Activated naive CD4-positive, alpha-beta T cell treated with anti-CD3 and anti-CD28 coated beads for 36 hours (primary cell): ENCODE results near the gene GPR137B. TPM values are rescaled to one million over a fixed set of nuclear protein-coding genes. Genes with fewer than 3 reads are reported as not detected.
"Not testable (repeated sequence)": the region's sequence is repeated elsewhere in the genome, so short reads cannot be mapped to it uniquely, and the experiment has no call there.

ENCODE experiments used
- CTCF ChIA-PET: fragments of 350-600 bp; sonication (Branson Sonifier 250); formaldehyde crosslinking; loops from one replicate; lab custom pipeline; 2021; ENCODE audit warnings: antibody characterized with exemption; lab: Charles Lee
- DNase-seq: peaks from one replicate; pipeline ENCODE4 v3.0.0-alpha.2; 2020
- H3K27ac Mint-ChIP-seq: one replicate; pipeline ENCODE4 v1.8.0; 2021; ENCODE audit warnings: mild to moderate bottlenecking, mixed read lengths
- H3K27me3 Mint-ChIP-seq: one replicate; pipeline ENCODE4 v1.8.0; 2021; ENCODE audit warnings: low read depth, mixed read lengths
- H3K36me3 Mint-ChIP-seq: one replicate; pipeline ENCODE4 v1.8.0; 2021; ENCODE audit warnings: low read depth, mixed read lengths
- H3K4me1 Mint-ChIP-seq: one replicate; pipeline ENCODE4 v1.8.0; 2021; ENCODE audit warnings: low read depth, mixed read lengths
- H3K4me3 Mint-ChIP-seq: one replicate; pipeline ENCODE4 v1.8.0; 2021; ENCODE audit warnings: mild to moderate bottlenecking, moderate library complexity, mixed read lengths
- H3K9me3 Mint-ChIP-seq: one replicate; pipeline ENCODE4 v1.8.0; 2021; ENCODE audit warnings: mixed read lengths
- intact Hi-C: fragments of 100-400 bp; cut with micrococcal nuclease; formaldehyde crosslinking; loops from one replicate; pipeline ENCODE4 v1.15.1; 2023
- total RNA-seq, 2 experiments: library from RNA; stranded (reverse); gene quantifications; one replicate each; pipeline ENCODE4 v1.2.3, GENCODE V29; 2021

The GPR137B gene
- total RNA-seq, 2 experiments from 2014 or later = 1.6 to 2.4 TPM

GRCh38 chr1:236168716-236169429 is 26.5 kb downstream of the GPR137B start:
- Mint-ChIP-seq H3K9me3 (no peaks in the 10 kb centered on the region), H3K4me1 (peaks cover 2% of the 10 kb centered on the region), H3K27ac (no peak overlapping the region), H3K27me3 (no peaks in the 10 kb centered on the region), H3K36me3 (peaks cover 5% of the 10 kb centered on the region), H3K4me3 (no peak overlapping the region)
- intact Hi-C loops = no loop called here
- CTCF ChIA-PET = no interaction called here
- DNase-seq = no peak

- Mint-ChIP-seq H3K27me3 (no peaks in the 10 kb centered on the region), H3K4me3 (no peak overlapping the region), H3K36me3 (no peaks in the 10 kb centered on the region), H3K27ac (no peak overlapping the region), H3K4me1 (no peaks in the 10 kb centered on the region), H3K9me3 (no peaks in the 10 kb centered on the region)
- intact Hi-C loops = no loop called here
- CTCF ChIA-PET = interaction anchor here (0.7 to 1.2 kb wide), 2 partner anchors 68 to 823 kb away, joined by 4 to 7 read pairs; no protein-coding TSS in a partner anchor
- DNase-seq = no peak
Measured at GRCh38 chr1:236172041-236172579, 29.8 kb downstream of the GPR137B start.

GRCh38 chr1:236173174-236173767 is 30.9 kb downstream of the GPR137B start:
- H3K27me3 Mint-ChIP-seq = no peaks in the 10 kb centered on the region
- DNase-seq = no peak
- H3K27ac Mint-ChIP-seq = no peak overlapping the region
- H3K36me3 Mint-ChIP-seq = no peaks in the 10 kb centered on the region
- no peaks in the 10 kb centered on the region for H3K4me1 Mint-ChIP-seq
- CTCF ChIA-PET = no interaction called here
- H3K9me3 Mint-ChIP-seq = no peaks in the 10 kb centered on the region
- no peak overlapping the region for H3K4me3 Mint-ChIP-seq
- intact Hi-C loops = no loop called here

DNA sequence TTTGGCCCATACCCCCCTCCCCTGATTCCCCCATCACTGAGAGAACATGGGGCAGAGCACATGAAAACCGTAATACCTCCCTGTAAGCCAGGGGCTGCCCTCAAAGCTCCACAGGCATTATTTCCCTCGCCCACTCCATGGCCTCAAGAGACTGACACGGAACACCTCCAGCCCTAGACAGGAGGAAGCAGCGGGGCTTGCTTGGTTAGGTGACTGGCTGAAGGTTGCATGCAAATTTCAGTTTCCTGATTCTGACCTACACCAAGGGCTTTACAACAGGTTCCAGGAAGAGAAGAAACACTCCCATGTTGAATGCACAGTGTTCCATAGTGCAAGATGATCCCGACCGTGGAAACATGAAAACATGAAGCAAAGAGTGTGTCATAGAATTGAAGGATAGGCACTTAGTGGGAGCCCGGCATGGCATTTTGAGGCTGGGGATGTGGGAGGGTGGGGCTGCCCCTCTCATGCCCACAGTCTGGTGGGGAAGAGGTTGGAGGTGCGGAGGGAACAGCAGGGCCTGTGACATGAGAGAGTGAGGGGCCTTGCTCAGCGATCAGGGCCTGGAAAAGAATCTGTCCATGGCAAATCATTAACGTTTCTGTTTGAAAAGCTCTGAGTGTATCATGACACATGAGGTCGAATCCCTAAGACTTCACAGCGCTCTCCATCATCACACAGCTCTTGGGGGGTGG is 33.5 kb downstream of the GPR137B start:
- Mint-ChIP-seq H3K9me3 (no peaks in the 10 kb centered on the region), H3K27me3 (no peaks in the 10 kb centered on the region), H3K4me1 (no peaks in the 10 kb centered on the region), H3K27ac (no peak overlapping the region), H3K4me3 (no peak overlapping the region), H3K36me3 (no peaks in the 10 kb centered on the region)
- no peak for DNase-seq
- CTCF ChIA-PET = no interaction called here
- intact Hi-C loops = no loop called here

- Mint-ChIP-seq H3K36me3 (no peaks in the 10 kb centered on the region), H3K9me3 (no peaks in the 10 kb centered on the region), H3K27me3 (no peaks in the 10 kb centered on the region), H3K27ac (no peak overlapping the region), H3K4me1 (no peaks in the 10 kb centered on the region), H3K4me3 (no peak overlapping the region)
- intact Hi-C loops = no loop called here
- DNase-seq = no peak
- CTCF ChIA-PET = no interaction called here
Measured at GRCh38 chr1:236176337-236177336, 34.3 kb downstream of the GPR137B start.

DNA sequence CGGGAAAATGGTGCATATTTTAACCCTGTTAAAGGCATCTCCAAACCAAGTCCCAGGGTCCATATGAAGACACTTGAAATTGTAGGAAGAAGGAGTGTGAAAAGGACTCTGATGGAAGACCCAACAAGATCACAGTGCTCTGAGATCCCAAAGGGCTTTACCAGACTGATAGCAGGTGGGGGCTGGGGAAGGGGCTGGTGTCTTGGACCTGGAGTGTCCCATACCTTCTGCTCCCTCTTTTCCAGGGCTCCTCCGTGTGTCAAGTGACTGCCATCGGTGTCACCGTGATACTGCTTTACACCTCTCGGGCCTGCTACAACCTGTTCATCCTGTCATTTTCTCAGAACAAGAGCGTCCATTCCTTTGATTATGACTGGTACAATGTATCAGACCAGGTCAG is 37.3 kb downstream of the GPR137B start:
- CTCF ChIA-PET = no interaction called here
- Mint-ChIP-seq H3K4me3 (no peak overlapping the region), H3K4me1 (no peaks in the 10 kb centered on the region), H3K9me3 (no peaks in the 10 kb centered on the region), H3K27ac (no peak overlapping the region), H3K27me3 (no peaks in the 10 kb centered on the region), H3K36me3 (no peaks in the 10 kb centered on the region)
- intact Hi-C loops = no loop called here
- no peak for DNase-seq

DNA sequence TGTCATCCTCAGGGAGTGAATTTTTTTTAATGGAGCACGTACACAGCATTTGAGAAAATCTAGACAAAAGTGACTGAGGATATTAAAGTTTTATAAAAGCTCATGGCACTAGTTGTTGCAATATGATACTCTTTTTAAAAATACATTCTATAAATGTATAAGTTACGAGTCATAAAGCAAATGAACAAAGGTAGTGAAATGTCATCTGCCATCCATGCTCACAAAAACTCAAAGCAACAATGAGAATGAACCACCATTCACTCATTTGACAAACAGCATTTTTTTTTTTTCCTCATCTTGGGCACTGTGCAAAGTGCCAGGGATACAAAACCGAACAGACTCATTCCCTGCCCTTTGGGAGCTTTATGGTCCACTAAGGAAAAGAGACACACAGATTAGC is 38.7 kb downstream of the GPR137B start:
- H3K27ac Mint-ChIP-seq = no peak overlapping the region
- no peaks in the 10 kb centered on the region for H3K36me3 Mint-ChIP-seq
- no peaks in the 10 kb centered on the region for H3K27me3 Mint-ChIP-seq
- CTCF ChIA-PET = no interaction called here
- no peaks in the 10 kb centered on the region for H3K9me3 Mint-ChIP-seq
- H3K4me3 Mint-ChIP-seq = no peak overlapping the region
- intact Hi-C loops = no loop called here
- no peak for DNase-seq
- H3K4me1 Mint-ChIP-seq = no peaks in the 10 kb centered on the region

GRCh38 chr1:236185687-236186086 is 43.3 kb downstream of the GPR137B start:
- intact Hi-C loops = no loop called here
- peaks cover 40% of the 10 kb centered on the region for H3K36me3 Mint-ChIP-seq

GRCh38 chr1:236186471-236186870 is 44.1 kb downstream of the GPR137B start:
- H3K4me1 Mint-ChIP-seq, DNase-seq, intact Hi-C loops, H3K27me3 Mint-ChIP-seq, CTCF ChIA-PET, H3K27ac Mint-ChIP-seq, H3K4me3 Mint-ChIP-seq: not testable (repeated sequence)
- Mint-ChIP-seq H3K36me3 (peaks cover 44% of the 10 kb centered on the region), H3K9me3 (peaks cover 22% of the 10 kb centered on the region)

More at GRCh38 chr1:236185687-236186086, 43.3 kb downstream of the GPR137B start:
- no peaks in the 10 kb centered on the region for H3K4me1 Mint-ChIP-seq
- H3K27ac Mint-ChIP-seq = no peak overlapping the region
- DNase-seq = no peak
- CTCF ChIA-PET = interaction anchor here (0.6 kb wide), 1 partner anchor 156 kb away, joined by 3 read pairs; no protein-coding TSS in a partner anchor
- H3K9me3 Mint-ChIP-seq = peaks cover 19% of the 10 kb centered on the region
- no peaks in the 10 kb centered on the region for H3K27me3 Mint-ChIP-seq
- no peak overlapping the region for H3K4me3 Mint-ChIP-seq

DNA sequence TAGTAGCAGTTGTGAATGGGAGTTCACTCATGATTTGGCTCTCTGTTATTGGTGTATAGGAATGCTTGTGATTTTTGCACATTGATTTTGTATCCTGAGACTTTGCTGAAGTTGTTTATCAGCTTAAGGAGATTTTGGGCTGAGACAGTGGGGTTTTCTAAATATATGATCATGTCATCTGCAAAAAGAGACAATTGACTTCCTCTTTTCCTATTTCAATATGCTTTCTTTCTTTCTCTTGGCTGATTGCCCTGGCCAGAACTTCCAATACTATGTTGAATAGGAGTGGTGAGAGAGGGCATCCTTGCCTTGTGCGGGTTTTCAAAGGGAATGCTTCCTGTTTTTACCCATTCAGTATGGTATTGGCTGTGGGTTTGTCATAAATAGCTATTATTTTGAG is 45.7 kb downstream of the GPR137B start:
- H3K27ac Mint-ChIP-seq, CTCF ChIA-PET, DNase-seq, H3K4me1 Mint-ChIP-seq, H3K27me3 Mint-ChIP-seq, intact Hi-C loops, H3K4me3 Mint-ChIP-seq: not testable (repeated sequence)
- peaks cover 50% of the 10 kb centered on the region for H3K36me3 Mint-ChIP-seq
- H3K9me3 Mint-ChIP-seq = peaks cover 22% of the 10 kb centered on the region

GRCh38 chr1:236193184-236193583 is 50.8 kb downstream of the GPR137B start:
- H3K36me3 Mint-ChIP-seq = peaks cover 63% of the 10 kb centered on the region
- H3K4me3 Mint-ChIP-seq = no peak overlapping the region
- H3K4me1 Mint-ChIP-seq = no peaks in the 10 kb centered on the region
- CTCF ChIA-PET = no interaction called here
- no peak for DNase-seq
- no peak overlapping the region for H3K27ac Mint-ChIP-seq
- intact Hi-C loops = no loop called here
- H3K9me3 Mint-ChIP-seq = peaks cover 47% of the 10 kb centered on the region
- no peaks in the 10 kb centered on the region for H3K27me3 Mint-ChIP-seq

- CTCF ChIA-PET = no interaction called here
- Mint-ChIP-seq H3K27ac (no peak overlapping the region), H3K9me3 (peaks cover 65% of the 10 kb centered on the region), H3K27me3 (no peaks in the 10 kb centered on the region), H3K4me3 (no peak overlapping the region), H3K36me3 (peaks cover 60% of the 10 kb centered on the region), H3K4me1 (no peaks in the 10 kb centered on the region)
- intact Hi-C loops = no loop called here
- no peak for DNase-seq
Measured at GRCh38 chr1:236200925-236201324, 58.6 kb downstream of the GPR137B start.
